HG03342 (cell line): ENCODE measurements around the gene SYCP1.
"Not testable (repeated sequence)": the region's sequence is repeated elsewhere in the genome, so short reads cannot be mapped to it uniquely, and the experiment has no call there.

Source experiments
- ATAC-seq: cut with Tn5 transposase; IDR thresholded peaks from one replicate; pipeline ENCODE4 v1.9.1; 2021; ENCODE audit warnings: mild to moderate bottlenecking, moderate library complexity; ENCODE audit not compliant: unreplicated experiment

The SYCP1 gene

DNA sequence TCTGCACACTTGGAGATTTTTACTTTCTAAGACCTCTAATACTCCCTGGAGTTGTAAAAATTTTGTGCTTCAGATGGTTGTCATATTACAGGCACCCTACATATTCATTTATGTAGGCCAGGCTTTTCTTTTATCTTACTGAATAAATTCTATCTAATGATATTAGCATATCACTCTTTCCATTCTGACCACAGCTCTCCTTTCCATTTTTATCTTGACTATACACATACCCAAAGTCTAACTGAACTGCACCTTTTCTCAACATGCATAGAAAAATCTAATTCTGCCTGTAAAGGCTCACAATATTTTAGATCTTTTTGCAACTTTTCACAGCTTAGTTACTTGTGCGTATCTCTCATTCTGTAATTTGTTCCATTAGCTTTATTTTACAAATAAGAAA lies 122.2 kb downstream of the SYCP1 start:
- ATAC-seq: no peak

DNA sequence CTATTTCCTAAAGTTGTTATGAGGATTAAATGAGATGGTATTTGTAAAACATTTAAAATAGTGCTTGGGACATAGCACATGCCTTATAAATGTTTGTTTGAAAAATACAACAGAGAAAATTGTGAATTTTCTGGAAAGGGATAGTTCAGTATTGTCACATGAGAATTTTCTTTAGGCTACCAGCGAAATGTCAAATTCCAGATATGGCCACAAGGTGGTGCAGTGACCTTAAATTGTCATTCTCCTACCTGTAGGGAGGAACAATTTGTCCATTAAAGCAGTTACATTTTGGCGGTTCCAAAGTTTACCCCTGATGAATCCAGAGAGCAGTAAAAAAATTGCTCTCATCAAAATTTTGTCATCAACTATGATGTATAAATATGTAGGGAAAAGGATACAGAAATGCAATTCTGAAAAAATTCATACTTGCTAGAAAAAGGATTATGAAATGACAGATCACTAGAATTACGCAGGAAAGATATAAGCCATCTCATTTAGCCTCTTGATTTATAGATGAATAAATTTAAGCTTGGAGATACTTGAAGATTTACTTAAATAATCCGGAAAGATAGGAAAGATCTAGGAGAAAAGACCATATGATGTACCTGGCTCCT lies 124.7 kb downstream of the SYCP1 start:
- no peak for ATAC-seq

DNA sequence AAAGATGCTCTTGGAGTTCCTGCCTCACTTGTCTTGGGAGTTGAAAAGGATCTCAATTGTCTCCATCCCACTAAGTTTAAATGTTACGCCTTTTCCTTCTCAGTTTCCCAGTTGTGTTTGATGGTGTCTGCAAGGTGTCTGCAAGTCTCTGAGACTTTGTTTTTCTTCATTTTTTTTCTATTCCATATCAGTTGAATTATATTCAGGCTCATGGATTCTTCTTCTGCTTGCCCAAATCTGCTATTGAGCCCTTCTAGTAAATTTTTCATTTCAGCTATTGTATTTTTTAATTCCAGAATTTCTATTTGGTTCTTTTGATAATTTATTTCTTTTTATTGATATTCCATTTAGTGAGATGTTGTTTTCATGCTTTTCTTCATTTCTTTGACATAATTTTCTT lies 127.6 kb downstream of the SYCP1 start:
- no peak for ATAC-seq

DNA sequence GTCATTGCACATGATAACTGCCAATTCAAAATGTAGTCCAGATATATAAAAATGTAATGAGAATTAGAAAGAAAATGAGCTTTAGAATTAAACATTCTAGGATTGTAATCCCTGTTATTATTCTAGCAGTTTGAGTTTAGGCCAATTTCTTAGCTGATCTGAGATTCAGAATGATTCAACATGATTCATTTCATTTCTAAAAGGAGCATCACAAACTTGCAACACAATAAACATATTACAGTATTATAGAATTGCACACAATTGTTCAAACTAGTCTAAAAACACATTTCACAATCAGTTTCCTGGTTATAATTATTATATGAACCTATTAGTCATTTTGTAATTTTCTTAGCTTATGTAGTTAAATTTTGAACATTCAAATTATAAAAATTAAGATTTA lies 131.6 kb downstream of the SYCP1 start:
- ATAC-seq: no peak

DNA sequence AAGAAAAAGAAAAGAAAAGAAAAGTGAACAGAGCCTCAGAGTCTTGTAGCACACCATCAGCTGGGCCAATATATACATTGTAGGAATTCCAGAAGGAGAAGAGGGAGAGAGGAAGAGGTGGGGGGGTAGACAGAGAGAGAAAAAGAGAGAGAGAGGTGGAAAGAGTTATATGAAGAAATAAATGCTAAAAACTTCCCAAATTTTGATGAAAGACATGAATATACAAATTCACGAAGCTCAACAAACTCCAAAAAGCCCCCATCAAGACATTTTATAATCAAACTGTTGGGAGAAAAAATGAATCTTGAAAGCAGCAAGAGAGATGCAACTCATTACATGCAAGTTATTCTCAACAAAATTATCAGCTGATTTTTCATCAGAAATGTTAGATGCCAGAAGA lies 133.4 kb downstream of the SYCP1 start:
- ATAC-seq: no peak

DNA sequence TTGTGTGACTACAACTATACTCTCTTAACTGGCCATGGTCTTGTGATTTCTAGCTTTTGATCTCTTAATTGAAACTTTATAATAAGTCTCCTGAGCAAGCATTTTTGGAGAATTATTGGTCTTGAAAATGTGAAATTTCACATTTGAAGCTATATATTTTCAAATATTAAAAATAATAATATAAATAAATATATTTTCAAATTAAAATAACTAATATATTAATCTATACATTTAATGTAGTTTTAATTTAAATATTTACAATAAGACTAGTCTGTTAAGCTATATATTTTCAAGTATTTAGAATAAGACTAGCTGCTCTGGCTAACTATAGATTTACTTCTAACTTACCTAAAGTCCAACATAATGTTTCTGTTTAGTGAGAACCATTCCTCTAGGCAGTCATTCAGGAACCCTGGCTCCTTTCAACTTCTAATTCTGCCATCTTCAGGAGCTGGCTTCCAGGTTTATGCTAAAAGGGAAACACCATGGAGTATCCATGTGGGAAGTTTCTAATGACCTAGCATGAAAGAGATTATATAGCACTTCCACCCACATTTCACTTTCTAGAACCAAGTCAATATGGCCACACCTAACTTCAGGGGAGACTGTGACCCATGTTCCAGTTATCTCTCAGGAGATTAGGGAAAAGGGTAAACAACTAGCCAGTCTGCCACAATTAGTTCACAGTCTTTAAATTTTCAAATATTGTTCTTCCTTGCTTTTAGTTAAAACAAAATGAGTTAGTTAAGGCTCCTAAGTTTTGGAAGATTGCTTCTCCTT lies 143.0 kb downstream of the SYCP1 start:
- no peak for ATAC-seq

DNA sequence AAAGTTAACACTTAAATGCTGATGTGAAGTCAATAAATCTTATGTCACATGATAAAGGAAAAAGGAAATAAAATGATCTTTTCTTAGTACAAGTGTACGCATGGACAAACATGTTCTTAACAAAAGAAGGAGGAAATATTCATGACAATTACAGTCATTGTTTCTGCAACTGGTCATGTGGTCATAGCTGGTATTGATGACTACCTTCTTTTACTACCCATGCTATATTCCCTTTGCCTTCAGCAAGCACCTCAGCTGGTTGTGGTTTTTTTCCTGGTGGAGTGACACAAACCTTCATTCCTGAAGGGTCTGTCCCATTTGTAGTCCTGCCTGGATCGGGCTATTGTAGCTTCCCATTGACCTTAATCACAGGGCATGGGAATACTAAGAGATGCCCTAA lies 151.5 kb downstream of the SYCP1 start:
- no peak for ATAC-seq

DNA sequence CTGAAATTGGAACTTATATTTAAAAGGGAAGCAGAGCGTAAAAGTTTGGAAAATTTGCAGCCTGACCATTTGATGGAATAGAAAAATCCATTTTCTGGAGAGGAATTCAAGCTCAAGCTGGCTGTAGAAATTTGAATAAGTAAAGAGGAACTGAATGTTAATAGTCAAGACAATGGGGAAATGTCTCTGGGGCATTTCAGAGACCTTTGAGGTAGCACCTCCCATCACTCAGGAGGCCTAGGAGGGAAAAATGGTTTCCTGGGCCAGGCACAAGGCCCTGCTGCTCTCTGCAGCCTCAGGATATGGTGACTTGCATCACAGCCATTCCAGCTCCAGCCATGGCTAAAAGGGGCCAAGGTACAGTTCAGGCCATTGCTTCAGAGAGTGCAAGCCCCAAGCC lies 157.3 kb downstream of the SYCP1 start:
- ATAC-seq: no peak

DNA sequence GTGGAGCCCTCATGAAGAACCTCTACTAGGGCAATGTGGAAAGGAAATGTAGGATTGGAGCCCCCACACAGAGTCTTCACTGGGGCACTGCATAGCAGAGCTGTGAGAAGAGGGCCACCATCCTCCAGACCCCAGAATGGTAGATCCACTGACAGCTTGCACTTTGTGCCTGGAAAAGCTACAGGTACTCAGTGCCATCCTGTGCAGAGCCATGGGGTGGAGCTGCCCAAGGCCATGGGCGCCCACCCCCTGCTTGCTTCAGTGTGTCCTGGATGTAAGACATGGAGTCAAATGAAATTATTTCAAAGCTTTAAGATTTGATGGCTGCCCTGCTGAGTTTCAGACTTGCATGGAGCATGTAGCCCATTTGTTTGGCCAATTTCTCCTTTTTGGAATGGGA lies 157.8 kb downstream of the SYCP1 start:
- no peak for ATAC-seq

DNA sequence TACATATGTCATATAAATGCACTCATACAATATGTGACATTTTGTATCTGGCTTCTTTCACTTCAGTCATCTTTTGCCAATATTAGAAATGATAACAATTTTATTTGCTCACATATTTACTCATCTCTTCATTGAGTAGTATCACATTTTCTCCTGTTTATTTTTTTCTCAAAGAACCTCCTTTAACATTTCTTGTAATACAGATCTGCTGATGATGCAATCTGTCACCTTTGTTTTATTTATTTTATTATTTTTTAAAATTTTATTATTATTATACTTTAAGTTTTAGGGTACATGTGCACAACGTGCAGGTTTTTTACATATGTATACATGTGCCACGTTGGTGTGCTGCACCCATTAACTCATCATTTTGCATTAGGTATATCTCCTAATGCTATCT lies 159.1 kb downstream of the SYCP1 start:
- no peak for ATAC-seq

DNA sequence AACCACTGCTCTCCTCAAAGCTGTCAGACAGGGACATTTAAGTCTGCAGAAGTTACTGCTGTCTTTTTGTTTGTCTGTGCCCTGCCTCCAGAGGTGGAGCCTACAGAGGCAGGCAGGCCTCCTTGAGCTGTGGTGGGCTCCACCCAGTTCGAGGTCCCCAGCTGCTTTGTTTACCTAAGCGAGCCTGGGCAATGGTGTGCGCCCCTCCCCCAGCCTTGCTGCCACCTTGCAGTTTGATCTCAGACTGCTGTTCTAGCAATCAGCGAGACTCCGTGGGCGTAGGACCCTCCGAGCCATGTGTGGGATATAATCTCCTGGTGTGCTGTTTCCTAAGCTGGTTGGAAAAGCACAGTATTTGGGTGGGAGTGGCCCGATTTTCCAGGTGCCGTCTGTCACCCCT lies 164.9 kb downstream of the SYCP1 start:
- ATAC-seq: not testable (repeated sequence)

DNA sequence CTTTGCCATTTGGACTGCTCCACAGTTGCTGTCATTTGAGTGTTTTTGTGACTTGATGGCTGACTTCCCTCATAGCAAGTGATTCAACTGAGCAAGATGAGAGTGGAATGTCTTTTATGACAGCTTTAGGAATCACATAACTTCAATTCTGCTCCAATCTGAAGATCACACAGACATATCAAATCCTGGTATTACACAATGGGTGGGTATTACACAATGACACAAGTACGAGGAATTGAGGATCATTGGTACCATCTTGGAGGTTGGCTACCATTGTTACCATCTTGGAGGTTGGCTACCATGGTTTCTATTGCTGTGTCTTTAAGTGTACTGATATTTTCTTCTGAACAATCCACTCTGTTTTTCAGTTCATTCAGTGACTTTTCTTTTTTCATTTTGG lies 166.5 kb downstream of the SYCP1 start:
- ATAC-seq: no peak

DNA sequence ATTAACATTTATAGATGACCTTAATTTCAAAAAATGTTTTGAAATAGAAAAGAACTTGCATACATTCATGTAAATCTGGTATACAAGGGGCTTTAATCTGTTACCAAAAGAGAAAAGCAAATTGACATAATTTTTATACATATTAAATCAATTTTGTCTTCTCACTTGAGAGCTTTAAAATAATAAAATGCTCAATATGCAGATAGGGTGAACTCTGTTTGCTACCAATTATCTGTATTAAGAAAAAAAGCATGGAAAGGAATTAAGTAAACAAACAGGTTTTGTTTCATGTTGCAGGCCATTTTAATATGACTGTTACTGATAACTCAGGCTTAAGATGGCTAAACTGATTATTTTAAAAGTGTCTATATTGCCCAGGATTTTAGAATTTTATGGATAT lies 168.9 kb downstream of the SYCP1 start:
- no peak for ATAC-seq

DNA sequence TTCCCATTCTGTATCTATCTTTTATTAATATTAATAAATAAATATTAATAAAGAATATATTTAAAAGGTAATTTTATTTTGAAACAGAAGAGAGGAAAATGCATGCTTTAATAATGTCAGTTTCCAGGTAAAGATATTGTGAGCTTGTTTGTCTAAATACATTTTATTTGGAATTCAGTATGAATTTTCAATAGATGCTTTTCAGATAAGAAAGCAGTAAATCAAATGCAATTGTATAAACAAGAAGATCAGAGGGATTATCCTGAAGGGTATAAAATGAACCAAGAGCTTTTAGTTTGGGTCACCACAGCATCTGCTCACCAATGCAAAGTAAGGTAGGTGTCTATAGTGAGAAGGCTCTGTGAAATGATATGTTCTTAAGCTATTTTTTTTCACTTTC lies 174.9 kb downstream of the SYCP1 start, which contains the start of gene TSHB:
TSS of gene TSHB (plus strand) at position 301 of the 400 bp plus-strand sequence. CDS start 3,537 bp downstream, outside the sequence.
- no peak for ATAC-seq

DNA sequence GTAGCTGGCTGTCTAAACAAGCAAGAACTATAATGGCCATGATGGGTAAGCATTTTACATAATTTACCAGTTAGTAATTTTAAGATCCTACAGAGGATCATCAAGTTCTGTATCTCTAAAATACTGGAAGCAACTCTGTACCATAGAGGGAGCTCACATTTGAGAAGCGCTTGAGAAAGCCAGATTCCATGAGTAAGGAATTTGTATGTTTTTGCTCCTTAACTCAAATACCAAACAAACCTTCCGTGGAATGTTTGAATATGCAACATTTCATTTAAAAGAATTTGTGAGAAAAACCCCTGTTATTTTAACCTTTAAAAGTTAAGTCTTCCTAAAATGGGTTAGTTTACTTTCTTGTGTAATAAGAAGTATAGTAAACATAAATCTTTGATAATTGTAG lies 176.9 kb downstream of the SYCP1 start:
- ATAC-seq: no peak

DNA sequence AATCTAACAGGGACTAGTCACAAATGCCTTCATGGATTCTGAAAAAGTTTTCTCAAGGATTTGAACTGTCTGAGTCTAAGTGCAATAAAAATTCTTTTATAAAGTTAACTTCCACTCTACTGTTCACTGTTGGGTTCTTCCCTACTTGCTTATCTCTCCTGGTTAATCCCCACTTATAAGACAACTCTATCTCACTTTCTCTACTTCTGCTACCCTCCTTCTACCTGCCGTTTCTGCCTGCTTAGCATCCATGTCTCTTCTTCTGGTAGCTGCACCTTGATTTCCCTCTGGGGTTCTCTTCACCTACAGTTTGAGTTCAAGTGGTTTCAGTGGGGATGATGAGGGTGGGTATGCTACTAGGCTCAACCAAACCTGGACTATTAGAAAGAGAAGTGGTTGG lies 181.0 kb downstream of the SYCP1 start:
- ATAC-seq: no peak

DNA sequence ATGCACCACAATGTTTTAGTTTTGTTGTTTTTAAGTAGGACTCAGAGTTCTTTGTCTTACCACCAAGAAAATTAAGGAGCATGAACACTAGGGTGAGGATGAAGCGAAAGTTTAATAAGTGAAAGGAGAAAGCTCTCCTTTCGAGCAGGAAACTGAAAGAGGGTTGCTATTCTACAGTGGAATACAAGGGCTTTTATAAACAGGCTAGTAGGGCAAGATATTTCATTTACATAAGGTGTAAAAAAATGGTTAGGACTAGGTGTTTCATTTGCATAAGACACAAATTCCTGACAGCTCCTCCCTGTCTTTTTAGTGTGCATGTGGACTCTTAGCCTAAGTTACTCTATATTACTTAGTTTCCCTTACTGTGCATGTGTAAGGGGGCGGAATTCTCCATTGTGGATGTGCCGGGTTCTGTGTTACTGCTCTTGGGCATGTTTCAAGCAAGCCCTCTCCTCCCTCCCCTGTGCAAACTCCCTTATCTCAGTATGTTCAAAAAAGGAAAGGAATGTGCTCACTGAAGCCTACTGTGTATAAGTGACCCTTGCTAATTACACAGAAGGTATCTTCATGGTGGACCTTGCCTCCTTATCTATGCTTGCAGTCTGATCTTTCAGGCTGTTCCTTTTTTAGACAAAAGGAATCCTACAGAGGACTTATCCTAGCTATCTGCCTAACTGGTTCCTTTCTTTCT lies 182.3 kb downstream of the SYCP1 start:
- ATAC-seq: no peak

DNA sequence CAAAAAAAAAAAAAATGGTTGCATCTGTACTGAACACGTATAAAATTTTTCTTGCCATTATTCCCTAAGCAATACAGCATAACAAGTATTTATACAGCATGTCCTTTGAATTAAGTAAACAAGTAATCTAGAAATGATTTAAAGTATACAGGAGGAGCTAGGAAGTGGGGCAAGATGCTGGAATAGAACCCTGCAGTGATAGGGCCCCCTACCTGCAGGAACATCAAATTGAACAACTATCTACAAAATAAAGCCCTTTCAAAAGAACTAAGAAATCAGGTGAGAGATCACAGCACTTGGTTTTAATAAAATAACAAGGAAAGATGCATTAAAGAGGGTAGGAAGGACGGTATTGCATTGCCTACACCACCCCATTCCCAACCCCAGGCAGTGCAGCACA lies 185.8 kb downstream of the SYCP1 start:
- ATAC-seq: no peak

DNA sequence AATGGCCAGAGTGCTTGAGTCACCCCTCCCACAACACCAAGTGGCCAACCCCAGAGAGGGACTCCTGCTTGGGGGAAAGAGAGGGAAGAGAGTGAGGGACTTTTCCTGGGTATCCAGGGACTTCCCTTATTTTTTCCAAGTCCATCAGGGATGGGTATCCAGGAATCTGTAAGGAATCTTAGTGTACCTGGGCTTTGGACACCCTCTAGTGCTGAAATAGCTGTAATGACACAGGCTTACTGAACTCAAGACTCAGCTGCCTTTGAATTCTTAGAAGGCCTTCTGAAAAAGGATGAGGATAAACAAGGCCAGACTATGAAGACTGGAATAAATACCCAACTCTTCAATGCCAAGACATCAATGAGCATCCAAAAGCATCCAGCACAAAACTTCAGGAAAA lies 187.0 kb downstream of the SYCP1 start:
- ATAC-seq: no peak
